ENCODE measurements around the gene VAC14. TPM values are rescaled to one million over a fixed set of nuclear protein-coding genes. Genes with fewer than 3 reads are reported as not detected.
A peak's percentile ranks its signal among the peaks of the same experiment; 100 is the strongest.

VAC14 gene
- total RNA-seq, 2 donors from 2014 or later: 34.9 to 37.0 TPM

DNA sequence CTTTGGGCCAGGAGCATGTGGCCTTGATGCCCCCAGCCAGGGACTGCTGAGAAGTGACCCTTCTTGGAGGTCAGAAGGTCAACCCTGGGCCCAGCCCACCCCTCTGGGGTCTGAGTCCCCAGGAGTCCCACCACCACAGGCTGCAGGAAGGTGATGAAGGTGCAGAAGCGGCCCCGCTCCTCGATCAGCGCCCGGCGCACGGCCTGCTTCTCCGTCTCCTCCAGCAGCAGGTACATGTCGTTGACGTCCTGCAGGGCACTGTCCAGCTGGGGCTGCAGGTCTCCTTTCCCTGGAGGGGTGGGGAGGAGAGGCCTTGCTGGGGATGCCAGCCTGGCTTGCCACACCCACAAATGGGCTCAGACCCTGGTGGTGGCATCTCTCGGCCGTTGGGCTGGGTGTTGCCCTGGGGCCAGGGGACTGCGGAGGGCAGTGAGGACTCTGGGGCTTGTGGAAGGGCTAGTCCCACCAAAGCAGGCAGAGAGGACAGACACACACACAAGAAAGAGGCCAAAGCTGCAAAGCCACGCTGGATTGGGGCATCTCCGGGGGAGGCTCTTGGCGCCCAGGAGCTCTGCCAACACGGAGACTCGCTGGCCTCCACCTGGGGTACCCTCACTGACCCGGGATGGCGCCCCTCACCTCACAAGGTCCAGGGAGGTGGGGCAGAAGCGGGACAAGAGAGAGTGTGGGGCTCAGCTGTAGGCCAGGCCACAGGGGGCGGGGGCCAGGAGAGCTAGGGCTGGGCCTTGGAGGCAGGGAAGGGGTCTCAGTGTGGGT is 122.6 kb downstream of the VAC14 start:
- H3K4me1 ChIP-seq (ENCODE audit: control insufficient read depth in 1 of 2, low read depth in 2 of 2): peaks cover 22 to 33% of the 10 kb centered on the region in 2 donors
- no peaks in the 10 kb centered on the region for H3K27me3 ChIP-seq (replicated peaks; ENCODE audit: insufficient read depth)
- DNase-seq (ENCODE audit: low spot score): no peak

DNA sequence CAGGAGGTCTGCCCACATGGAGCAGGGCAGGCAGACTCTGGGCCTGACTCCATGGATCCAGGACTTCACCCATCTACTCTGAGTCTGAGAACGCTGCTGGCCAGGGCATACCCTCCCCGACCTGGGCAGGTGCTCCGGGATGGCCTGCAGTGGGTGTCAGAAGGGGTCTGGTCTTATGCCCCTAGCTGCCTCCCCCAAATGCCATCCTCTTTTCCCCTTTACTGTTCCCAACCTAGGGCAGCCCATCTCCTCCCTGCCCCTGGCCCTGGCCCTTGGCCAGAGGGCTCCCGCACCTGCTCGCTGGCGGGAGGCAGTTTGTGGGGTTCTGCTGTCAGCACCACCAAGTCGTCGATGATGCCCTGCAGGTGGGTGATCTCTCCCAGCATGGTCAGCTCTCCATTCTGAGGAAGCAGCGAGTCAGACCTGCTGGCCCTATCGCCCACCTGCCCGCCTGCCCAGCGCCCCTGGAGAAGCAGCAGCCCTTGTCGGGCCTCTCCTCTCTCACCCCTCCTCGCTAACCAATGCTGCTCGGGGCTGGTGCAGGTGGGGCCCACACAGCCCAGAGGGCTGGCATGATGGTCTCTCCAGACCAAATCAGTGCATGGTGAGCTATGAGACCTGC is 123.3 kb downstream of the VAC14 start:
- Histone ChIP-seq H3K27ac (peak overlapping the region; percentile 7 to 13), H3K36me3 (peaks cover 59% of the 10 kb centered on the region), H3K27me3 (replicated peaks; ENCODE audit: insufficient read depth) (no peaks in the 10 kb centered on the region), H3K4me1 (ENCODE audit: control insufficient read depth in 1 of 2, low read depth in 2 of 2) (peaks cover 18 to 26% of the 10 kb centered on the region in 2 donors), H3K9me3 (no peaks in the 10 kb centered on the region), H3K4me3 (no peak overlapping the region)
- no peak for DNase-seq (ENCODE audit: low spot score)
- ATAC-seq (ENCODE audit: insufficient number of reproducible peaks, low FRiP score, low read depth): no peak
- TF ChIP-seq, protein P1, sequence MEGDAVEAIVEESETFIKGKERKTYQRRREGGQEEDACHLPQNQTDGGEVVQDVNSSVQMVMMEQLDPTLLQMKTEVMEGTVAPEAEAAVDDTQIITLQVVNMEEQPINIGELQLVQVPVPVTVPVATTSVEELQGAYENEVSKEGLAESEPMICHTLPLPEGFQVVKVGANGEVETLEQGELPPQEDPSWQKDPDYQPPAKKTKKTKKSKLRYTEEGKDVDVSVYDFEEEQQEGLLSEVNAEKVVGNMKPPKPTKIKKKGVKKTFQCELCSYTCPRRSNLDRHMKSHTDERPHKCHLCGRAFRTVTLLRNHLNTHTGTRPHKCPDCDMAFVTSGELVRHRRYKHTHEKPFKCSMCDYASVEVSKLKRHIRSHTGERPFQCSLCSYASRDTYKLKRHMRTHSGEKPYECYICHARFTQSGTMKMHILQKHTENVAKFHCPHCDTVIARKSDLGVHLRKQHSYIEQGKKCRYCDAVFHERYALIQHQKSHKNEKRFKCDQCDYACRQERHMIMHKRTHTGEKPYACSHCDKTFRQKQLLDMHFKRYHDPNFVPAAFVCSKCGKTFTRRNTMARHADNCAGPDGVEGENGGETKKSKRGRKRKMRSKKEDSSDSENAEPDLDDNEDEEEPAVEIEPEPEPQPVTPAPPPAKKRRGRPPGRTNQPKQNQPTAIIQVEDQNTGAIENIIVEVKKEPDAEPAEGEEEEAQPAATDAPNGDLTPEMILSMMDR (IDR thresholded peaks at IDR 0.05): no peak

More for the DNA sequence above, 122.6 kb downstream of the VAC14 start:
- Histone ChIP-seq H3K36me3 (peaks cover 52% of the 10 kb centered on the region), H3K4me3 (no peak overlapping the region), H3K27ac (peak overlapping the region in 1 of 2 donors; percentile 13), H3K9me3 (no peaks in the 10 kb centered on the region)
- TF ChIP-seq, protein P1 (IDR thresholded peaks at IDR 0.05): no peak
- ATAC-seq (ENCODE audit: insufficient number of reproducible peaks, low FRiP score, low read depth): no peak

DNA sequence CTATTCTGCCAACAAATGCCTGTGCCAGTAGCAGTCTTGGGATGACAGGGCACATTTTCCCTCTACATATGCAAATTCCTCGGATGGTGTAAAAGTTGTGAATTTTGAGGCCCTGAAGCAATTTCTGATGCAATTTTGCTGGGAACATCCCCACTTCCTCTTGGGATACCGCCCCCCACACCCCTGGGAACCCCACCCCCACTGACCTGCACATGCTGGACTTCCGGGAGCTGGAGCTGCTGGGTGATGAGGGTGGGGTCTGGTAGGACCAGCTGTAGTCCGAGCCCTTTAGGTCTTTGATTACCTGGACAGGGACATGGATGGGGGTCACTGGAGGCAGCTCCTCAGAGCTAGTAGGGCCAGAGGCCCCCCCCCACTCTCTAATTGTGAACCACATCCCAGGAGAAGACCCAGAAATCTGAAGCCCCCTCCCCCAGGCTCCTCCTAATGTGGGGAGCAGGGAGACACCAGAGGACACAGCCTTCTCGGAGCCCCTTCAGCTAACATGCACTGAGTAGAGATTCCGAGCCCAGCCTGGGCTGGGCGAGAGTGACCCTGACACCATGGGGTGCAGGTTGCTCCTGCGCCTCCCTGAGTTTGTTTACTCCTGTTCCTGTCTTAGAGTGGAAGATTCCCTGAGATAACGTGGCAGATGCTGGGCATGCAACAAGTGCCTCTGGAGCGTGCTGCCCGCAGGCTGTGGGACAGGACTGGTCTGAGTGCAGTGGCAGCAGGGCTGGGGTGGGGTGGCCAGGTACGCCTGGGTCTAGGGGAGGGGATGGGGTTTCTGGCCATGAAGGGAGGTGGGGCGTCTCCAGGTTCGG is 124.1 kb downstream of the VAC14 start:
- Histone ChIP-seq H3K4me3 (no peak overlapping the region), H3K4me1 (ENCODE audit: control insufficient read depth in 1 of 2, low read depth in 2 of 2) (peaks cover 11 to 19% of the 10 kb centered on the region in 2 donors), H3K27ac (peak overlapping the region in 1 of 2 donors; percentile 7), H3K27me3 (replicated peaks; ENCODE audit: insufficient read depth) (no peaks in the 10 kb centered on the region), H3K36me3 (peaks cover 60% of the 10 kb centered on the region), H3K9me3 (no peaks in the 10 kb centered on the region)
- DNase-seq (ENCODE audit: low spot score) (no peak), ATAC-seq (ENCODE audit: insufficient number of reproducible peaks, low FRiP score, low read depth) (no peak)
- TF ChIP-seq, protein P1 (IDR thresholded peaks at IDR 0.05): no peak

DNA sequence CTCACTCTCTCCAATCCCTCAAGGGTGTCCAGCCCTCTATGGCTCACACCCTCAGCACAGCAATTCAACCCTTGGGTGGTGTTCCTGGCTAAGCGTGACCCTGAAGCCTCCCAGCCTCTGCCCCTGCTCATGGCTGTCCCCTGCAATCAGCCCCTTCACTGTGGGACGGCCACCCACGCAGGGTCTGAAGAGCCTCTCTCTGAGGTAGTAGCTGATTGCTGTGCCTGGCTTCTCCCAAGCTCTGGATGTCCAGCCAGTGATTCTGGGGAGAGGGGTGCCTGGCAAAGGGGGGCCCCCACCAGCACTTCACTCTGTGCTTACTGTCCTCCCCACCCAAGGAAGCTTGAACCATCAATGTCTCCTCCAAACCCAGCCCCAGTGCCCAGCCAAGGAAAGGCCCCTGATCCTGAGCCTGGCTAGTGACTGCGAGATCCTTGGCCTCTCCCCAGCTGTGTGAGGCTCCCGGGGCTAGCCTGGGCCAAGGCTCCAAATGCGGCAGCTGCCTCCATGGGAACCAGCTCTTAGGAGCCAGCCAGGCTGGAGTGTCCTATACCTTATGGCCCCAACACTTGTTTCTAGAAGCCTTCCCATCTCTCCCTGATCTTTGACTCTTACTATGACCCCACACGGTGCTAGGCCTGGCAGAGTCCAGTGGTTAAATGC is 125.0 kb downstream of the VAC14 start:
- ATAC-seq (ENCODE audit: insufficient number of reproducible peaks, low FRiP score, low read depth): no peak
- H3K27ac ChIP-seq: peak overlapping the region in 1 of 2 donors; percentile 0

More for the DNA sequence above, 125.0 kb downstream of the VAC14 start:
- TF ChIP-seq, protein P1 (IDR thresholded peaks at IDR 0.05): no peak
- Histone ChIP-seq H3K4me3 (no peak overlapping the region), H3K4me1 (ENCODE audit: control insufficient read depth in 1 of 2, low read depth in 2 of 2) (peaks cover 3 to 10% of the 10 kb centered on the region in 2 donors), H3K9me3 (no peaks in the 10 kb centered on the region), H3K36me3 (peaks cover 63% of the 10 kb centered on the region), H3K27me3 (replicated peaks; ENCODE audit: insufficient read depth) (no peaks in the 10 kb centered on the region)
- DNase-seq (ENCODE audit: low spot score): no peak
